T-helper 2 cell treated with Interferon-gamma antibody and Interleukin-4, amounts not matched to agents 5 μg/mL and 100 μg/mL, for 36 hours (primary cell): ENCODE results near the gene CISD2.
"Not testable (repeated sequence)": the region's sequence is repeated elsewhere in the genome, so short reads cannot be mapped to it uniquely, and the experiment has no call there.

ENCODE experiments used
- DNase-seq: peaks from one replicate; pipeline ENCODE4 v3.0.0; 2021; ENCODE audit warnings: low spot score
- H3K27ac Mint-ChIP-seq: one replicate; pipeline ENCODE4 v1.8.0; 2021; ENCODE audit warnings: mild to moderate bottlenecking, mixed read lengths
- H3K27me3 Mint-ChIP-seq: one replicate; pipeline ENCODE4 v1.8.0; 2021; ENCODE audit warnings: low read depth, mixed read lengths
- H3K36me3 Mint-ChIP-seq: one replicate; pipeline ENCODE4 v1.8.0; 2021; ENCODE audit warnings: low read depth, mixed read lengths
- H3K4me1 Mint-ChIP-seq: one replicate; pipeline ENCODE4 v1.8.0; 2021; ENCODE audit warnings: low read depth, mixed read lengths
- H3K4me3 Mint-ChIP-seq: one replicate; pipeline ENCODE4 v1.8.0; 2022; ENCODE audit warnings: mild to moderate bottlenecking, moderate library complexity, mixed read lengths
- H3K9me3 Mint-ChIP-seq: one replicate; pipeline ENCODE4 v1.8.0; 2021; ENCODE audit warnings: mixed read lengths

Gene CISD2, protein sequence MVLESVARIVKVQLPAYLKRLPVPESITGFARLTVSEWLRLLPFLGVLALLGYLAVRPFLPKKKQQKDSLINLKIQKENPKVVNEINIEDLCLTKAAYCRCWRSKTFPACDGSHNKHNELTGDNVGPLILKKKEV

DNA sequence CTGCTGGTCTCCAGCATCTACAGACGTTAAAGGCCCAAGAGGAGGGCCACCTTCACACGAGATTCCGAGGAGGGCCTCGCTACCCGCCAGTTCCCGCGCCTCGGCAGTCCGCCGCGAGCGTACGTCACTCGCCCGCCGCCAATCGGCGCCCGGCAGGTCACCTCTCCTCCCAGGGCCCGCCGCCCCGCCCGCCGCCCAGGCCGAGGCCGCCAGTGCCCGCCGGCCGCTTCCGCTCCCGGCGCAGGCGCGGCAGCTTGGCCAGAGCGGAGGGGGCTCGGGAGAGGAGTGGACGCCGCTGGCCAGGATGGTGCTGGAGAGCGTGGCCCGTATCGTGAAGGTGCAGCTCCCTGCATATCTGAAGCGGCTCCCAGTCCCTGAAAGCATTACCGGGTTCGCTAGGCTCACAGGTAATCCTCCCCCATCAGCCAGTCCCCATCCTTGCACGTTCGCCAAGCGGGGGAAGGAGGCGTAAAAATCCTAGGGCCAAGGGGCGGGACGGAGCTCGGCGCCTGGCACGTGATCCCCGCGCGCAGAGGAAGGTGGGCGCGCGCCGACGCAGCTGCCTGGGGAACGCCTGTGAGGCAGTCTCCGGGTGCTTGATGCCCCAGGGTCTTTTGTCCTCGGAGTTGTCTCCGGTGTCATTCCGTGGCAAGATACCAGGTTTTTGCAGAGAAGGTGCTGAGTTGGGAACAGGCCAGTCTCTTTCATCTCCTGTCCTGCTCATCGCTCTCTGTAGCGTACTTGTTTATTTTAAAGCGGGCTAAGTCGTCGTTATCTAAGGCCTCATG is at the start of gene CISD2:
Gene CISD2 (plus strand): TSS at position 212 of the 788 bp plus-strand sequence. CDS start 93 bp downstream, at position 305.
- H3K9me3 Mint-ChIP-seq: peaks cover 8% of the 10 kb centered on the region
- H3K27me3 Mint-ChIP-seq: no peaks in the 10 kb centered on the region
- DNase-seq: peak; percentile 95
- peaks cover 65% of the 10 kb centered on the region for H3K4me1 Mint-ChIP-seq
- H3K27ac Mint-ChIP-seq: peak within 1 kb of the TSS; percentile 99
- H3K4me3 Mint-ChIP-seq: peak within 1 kb of the TSS; percentile 95
- peaks cover 33% of the 10 kb centered on the region for H3K36me3 Mint-ChIP-seq

DNA sequence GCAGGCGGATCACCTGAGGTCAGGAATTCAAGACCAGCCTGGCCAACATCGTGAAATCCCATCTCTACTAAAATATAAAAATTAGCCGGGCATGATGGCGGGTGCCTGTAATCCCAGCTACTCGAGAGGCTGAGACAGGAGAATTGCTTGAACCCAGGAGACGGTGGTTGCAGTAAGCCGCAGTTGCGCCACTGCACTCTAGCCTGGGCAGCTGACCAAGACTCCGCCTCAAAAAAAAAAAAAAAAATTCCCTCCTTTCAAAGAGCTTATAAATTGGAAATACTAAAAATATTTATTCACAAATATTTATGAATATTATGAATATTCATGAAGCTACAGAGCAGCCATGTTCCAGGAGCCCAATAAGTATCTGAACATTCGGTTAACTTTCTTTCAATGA is 49.7 kb upstream of the CISD2 start:
- H3K9me3 Mint-ChIP-seq, H3K27me3 Mint-ChIP-seq, DNase-seq: not testable (repeated sequence)
- peak overlapping the region; percentile 90 for H3K27ac Mint-ChIP-seq
- H3K4me1 Mint-ChIP-seq: peaks cover 76% of the 10 kb centered on the region
- H3K4me3 Mint-ChIP-seq: peak overlapping the region; percentile 65
- H3K36me3 Mint-ChIP-seq: peaks cover 79% of the 10 kb centered on the region

DNA sequence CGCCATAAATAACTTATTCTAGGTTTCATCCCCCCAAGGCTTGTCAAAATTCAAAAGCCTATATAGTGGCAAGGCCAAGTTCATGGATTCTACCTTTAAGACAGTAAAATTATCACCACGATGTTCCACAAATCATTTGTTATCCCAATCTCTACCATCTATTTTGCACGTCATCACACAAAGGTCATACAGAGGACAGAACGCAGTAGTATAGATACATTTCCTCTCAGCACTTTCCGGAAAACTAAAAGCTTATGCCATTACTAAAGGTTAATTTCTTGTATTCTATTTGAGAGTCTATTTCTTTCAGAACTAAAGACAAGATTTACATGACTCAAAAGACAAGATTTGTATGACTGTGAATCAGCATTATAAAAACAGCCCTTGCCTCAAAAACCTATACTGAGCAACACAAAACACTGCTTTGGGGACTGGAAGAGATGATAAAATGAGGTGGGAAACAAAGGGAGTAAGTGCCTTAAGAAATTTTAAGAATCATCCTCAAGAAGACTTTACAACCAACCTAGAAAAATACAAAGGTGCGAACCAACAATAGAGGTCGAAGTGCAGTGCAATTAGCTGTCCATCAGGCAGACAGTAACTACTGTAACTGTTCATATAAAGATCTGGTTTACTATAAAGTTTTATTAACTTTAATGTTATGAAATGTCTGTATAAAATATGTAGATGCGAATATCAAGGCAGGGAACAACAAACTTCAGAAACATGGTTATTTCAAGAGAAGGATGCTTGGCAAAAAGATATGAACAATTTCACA is 49.0 kb upstream of the CISD2 start:
- Mint-ChIP-seq H3K4me3 (no peak overlapping the region), H3K27ac (peak overlapping the region; percentile 90), H3K36me3 (peaks cover 80% of the 10 kb centered on the region), H3K9me3 (no peaks in the 10 kb centered on the region), H3K4me1 (peaks cover 75% of the 10 kb centered on the region), H3K27me3 (no peaks in the 10 kb centered on the region)
- DNase-seq: peak; percentile 40

DNA sequence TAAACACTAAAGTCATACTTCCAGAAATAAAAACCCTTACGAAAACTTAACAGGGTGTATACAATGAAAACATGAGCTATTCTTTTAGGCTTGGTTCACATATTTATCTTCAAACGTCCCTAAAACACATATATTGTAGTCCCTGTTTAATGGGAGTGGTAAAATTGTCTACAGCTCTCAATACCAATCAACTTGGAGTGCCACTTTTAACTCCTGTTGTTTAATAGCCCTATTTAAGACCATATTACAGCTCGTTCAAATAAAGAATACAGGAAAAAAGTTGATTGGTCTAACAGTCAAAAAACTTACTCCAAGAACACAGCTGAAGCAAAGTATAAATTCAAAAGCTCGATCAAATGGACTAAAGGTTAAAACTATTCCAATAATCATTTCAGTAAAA is 45.3 kb upstream of the CISD2 start:
- Mint-ChIP-seq H3K27me3 (no peaks in the 10 kb centered on the region), H3K4me3 (no peak overlapping the region), H3K9me3 (no peaks in the 10 kb centered on the region), H3K4me1 (peaks cover 49% of the 10 kb centered on the region), H3K36me3 (peaks cover 50% of the 10 kb centered on the region), H3K27ac (no peak overlapping the region)
- DNase-seq: no peak

DNA sequence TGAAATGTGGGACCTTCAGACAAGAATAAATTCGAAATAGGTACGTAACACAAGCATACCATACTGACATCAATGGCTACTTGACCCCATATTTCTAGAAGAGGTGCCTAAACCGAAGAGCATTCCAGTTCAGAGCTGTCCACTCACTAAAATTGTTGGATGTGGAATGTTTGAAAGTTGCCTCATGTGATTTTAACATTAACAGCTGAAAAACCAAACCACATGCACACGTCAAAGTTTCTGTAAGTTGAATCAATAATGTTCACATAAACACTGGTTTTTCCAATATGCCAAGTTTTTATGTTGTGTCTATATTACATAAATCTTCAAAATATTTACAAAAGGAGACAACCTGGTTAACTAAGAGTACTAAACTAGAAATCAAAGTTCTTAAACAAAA is 44.9 kb upstream of the CISD2 start:
- H3K27ac Mint-ChIP-seq: no peak overlapping the region
- no peak overlapping the region for H3K4me3 Mint-ChIP-seq
- H3K9me3 Mint-ChIP-seq: no peaks in the 10 kb centered on the region
- peaks cover 47% of the 10 kb centered on the region for H3K36me3 Mint-ChIP-seq
- no peak for DNase-seq
- no peaks in the 10 kb centered on the region for H3K27me3 Mint-ChIP-seq
- peaks cover 47% of the 10 kb centered on the region for H3K4me1 Mint-ChIP-seq

DNA sequence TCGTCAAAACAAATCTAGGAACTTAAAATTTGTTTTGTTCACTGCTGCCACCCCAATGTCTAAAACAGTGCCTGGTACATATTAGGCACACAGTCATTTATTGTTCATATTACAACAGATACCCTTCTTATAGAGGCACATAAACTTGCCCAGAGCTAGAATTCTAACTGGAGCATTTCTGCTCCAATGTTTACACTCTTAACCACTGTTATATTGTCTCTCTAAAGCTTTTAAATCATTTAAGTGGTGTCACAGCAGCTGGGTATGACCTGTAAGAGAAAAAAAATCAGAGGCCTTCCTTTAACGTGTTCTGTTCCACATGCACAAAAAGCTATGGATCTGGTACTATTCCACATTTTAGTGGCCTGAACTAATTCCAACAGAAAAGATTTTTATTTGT is 44.4 kb upstream of the CISD2 start:
- no peaks in the 10 kb centered on the region for H3K9me3 Mint-ChIP-seq
- no peak overlapping the region for H3K27ac Mint-ChIP-seq
- peaks cover 45% of the 10 kb centered on the region for H3K36me3 Mint-ChIP-seq
- no peak for DNase-seq
- peaks cover 50% of the 10 kb centered on the region for H3K4me1 Mint-ChIP-seq
- no peak overlapping the region for H3K4me3 Mint-ChIP-seq
- H3K27me3 Mint-ChIP-seq: no peaks in the 10 kb centered on the region

DNA sequence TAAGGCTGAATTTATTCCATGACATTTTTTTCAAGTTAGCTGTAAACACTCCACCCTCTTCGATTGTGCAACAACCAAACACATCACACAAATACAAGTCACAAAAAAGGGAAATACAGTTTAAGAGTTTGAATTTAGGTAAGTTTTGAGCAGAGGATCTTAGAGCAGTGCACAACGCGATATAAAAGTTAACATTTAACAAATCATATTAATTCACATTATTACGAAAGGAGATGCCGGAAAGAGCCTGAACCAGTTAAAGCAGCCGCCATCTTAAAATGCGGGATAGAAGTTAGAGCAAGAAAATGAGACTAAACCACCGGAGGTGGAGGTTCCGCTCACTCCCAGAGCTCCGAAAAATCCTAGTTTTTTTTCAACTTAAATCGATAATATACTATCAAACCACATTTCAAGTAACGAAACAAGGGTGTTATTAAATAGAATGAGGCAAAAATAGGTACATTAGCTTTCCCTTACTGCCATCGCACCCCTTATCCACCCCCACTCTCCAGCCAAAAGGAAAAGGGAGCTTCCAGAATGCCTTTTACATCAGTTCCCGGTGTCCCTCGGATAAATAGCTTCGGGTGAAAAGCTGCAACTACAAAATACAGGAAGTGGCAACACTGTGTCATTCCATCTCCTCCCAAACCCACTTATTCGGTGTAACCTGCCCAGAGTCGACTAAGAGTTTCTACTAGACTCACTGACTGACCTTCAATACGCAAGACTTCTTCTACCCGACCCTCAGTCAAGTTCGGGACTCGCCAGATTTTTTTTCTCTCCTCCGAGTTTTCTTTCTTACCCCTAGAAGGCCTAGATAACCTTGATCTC is 43.3 kb upstream of the CISD2 start:
- Mint-ChIP-seq H3K27me3 (no peaks in the 10 kb centered on the region), H3K4me1 (peaks cover 40% of the 10 kb centered on the region), H3K9me3 (no peaks in the 10 kb centered on the region), H3K27ac (no peak overlapping the region), H3K36me3 (peaks cover 36% of the 10 kb centered on the region), H3K4me3 (no peak overlapping the region)
- peak; percentile 47 for DNase-seq

DNA sequence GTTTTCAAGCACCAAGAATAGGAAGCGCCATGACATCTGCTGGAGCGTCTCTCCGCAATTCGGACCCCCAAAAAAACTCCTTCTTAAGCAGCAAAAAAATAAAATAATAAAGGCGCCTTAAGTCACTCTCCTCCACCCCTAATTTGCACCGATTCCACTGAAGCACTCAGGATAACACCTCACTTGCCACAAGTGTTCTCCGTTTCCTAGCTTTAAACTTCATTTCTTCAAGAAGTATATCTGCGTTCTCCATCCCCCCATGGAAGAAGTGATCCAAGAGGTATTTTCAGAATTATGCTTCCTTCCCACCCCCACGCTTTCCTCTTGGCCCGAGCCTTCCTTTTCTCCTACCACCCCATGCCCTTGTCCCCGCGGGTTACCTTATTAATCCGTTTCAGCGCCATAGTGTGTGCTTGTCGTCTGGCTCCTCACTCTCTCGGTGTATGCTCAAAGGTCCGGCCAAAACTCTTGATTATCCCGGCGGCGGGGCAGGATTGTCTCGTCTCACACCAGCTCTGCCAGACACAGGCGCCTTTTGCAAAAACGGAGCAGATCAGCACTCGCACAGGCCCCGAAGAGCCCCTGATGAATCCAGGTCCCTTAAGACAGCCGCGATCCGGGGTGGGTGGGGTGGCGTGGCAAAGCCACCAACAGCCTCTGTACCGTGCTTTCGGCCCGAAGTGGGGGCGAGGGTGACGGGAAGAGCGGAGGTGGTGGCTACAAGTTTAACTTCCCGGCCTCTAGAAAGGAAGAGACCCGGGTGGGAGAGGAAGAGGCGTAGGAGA is 42.5 kb upstream of the CISD2 start:
- Mint-ChIP-seq H3K4me3 (no peak overlapping the region), H3K36me3 (peaks cover 29% of the 10 kb centered on the region), H3K27ac (no peak overlapping the region), H3K9me3 (no peaks in the 10 kb centered on the region), H3K27me3 (no peaks in the 10 kb centered on the region), H3K4me1 (peaks cover 33% of the 10 kb centered on the region)
- DNase-seq: peak; percentile 76

DNA sequence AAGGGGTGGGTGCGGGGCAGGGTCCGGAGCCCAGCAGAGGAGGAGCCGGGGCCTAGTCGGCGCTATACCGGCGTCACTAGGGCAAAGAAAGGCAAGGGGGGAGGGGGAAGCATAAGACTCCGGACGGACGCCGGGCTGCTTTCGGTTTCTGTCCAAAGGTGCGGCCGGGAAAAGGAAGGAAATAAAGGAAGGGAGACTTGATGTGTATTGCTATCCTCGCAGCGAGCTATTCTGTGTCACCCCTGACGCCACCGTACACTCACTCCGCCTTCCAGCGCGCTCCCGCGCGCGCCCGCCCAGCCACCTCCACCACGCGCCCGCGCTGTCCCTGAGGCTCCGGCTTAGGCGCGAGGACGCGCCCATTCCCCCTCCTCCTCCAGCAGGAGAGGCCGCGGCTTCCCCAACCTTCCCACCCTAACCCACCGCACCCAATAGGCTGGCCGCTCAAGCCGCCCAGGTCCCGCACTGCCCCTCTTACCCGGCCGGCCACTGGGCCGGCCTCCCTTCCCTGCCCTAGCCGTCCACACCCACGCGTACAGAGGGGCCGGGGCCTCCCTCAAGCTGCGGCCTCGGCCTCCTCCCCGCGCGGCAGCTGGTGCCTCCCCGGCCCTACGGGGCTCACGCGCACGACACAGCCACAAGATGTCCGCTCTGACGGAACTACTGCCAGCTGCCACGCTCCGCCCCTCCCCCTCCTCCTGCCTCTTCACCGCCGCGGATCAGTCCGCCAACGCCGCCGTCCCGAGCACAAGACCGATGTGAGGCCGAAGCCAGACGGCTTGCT is 41.7 kb upstream of the CISD2 start, which contains the start of gene UBE2D3:
Gene UBE2D3 (minus strand): TSS at position 662 of the 784 bp plus-strand sequence. CDS start 1,043 bp downstream, outside the sequence.
- Mint-ChIP-seq H3K9me3 (no peaks in the 10 kb centered on the region), H3K4me3 (no peak within 1 kb of the TSS), H3K36me3 (peaks cover 27% of the 10 kb centered on the region), H3K27ac (no peak within 1 kb of the TSS), H3K4me1 (peaks cover 31% of the 10 kb centered on the region), H3K27me3 (no peaks in the 10 kb centered on the region)
- peak; percentile 97 for DNase-seq

DNA sequence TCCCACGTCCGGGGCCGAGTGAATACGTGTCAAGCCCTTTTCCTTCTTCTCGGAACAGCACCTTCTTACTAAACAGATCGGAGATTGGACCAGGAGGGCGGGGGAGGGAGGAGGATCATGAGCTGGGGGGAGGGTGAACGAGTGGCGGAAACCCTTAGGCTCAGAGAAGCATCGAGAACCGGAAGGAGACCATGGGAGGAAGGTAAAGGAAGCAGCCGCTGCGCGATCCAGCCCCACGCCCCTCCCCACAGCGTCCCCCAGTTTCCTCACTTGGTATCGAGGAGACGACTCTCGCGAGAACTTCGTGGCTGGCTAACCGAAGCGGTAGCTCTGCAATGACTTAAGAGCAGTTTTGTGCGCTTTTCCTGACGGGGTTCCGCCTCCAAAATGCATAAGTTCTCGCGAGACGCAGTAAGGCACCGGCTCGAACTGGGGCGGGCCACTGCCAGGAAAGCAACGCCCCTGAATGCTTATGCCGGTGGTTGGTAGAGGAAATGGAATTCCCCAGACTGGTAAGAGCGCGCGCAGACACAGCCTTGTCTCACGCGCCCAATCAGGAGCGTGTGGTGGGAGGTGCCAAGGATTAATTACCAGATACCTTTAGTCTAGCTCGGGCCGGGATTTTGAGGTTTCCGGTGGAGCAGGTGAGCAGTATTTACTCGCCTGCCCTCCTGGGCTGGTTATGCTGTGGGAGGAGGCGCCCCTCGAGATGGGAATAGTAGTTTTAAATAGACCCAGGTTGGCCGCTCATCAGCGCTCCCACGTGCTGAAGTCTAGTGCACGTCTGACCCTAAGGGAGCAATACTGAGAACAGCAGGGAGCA is 40.9 kb upstream of the CISD2 start:
- no peak overlapping the region for H3K27ac Mint-ChIP-seq
- no peak overlapping the region for H3K4me3 Mint-ChIP-seq
- no peaks in the 10 kb centered on the region for H3K9me3 Mint-ChIP-seq
- peaks cover 19% of the 10 kb centered on the region for H3K36me3 Mint-ChIP-seq
- H3K4me1 Mint-ChIP-seq: peaks cover 28% of the 10 kb centered on the region
- peak; percentile 99 for DNase-seq
- no peaks in the 10 kb centered on the region for H3K27me3 Mint-ChIP-seq

DNA sequence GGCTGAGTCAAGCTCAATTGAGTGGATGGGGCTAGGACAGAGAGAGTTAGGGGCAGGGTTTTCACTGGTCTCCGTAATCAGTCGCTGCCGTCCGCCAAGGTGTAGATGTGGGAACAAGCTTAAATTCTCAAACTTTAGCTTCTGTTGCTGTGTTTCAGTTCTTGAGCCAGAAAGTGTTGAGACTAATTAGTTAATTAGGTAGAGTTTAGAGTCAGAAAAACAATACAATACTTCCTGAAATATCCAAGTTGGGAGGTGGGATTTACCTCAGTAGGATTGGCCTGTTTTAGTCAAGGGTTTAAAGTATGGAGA is 40.3 kb upstream of the CISD2 start:
- no peaks in the 10 kb centered on the region for H3K27me3 Mint-ChIP-seq
- peaks cover 13% of the 10 kb centered on the region for H3K36me3 Mint-ChIP-seq
- H3K9me3 Mint-ChIP-seq: no peaks in the 10 kb centered on the region
- peaks cover 27% of the 10 kb centered on the region for H3K4me1 Mint-ChIP-seq
- no peak overlapping the region for H3K27ac Mint-ChIP-seq
- no peak for DNase-seq
- no peak overlapping the region for H3K4me3 Mint-ChIP-seq

DNA sequence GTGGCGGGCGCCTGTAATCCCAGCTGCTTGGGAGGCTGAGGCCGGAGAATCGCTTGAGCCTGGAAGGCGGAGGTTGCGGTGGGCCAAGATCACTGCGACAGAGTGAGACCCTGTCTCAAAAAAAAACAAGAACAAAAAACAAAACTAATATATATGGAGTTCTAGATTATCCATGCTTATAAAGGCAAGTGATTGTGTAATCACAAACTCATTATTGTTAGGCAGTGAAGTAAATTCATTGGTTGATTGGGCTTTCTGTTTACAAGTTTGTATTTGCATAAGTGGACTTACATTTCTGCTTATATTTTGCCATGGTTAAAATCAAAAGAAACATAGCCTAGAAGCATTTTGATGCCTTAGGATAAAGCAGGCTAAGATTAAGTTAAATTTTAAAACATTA is 39.0 kb upstream of the CISD2 start:
- Mint-ChIP-seq H3K27me3 (no peaks in the 10 kb centered on the region), H3K27ac (no peak overlapping the region), H3K36me3 (peaks cover 3% of the 10 kb centered on the region), H3K9me3 (no peaks in the 10 kb centered on the region), H3K4me1 (peaks cover 25% of the 10 kb centered on the region), H3K4me3 (no peak overlapping the region)
- no peak for DNase-seq
